ENCODE data around the gene ATF7IP. TPM values are rescaled to one million over a fixed set of nuclear protein-coding genes. Genes with fewer than 3 reads are reported as not detected.

The ATF7IP gene
- total RNA-seq, 4 donors from 2014 or later, result 53.7 to 70.3 (median 56.3) TPM

- TF ChIP-seq CTCF (IDR thresholded peaks at IDR 0.05; ENCODE audit: low read depth), result no peak
Observed at GRCh38 chr12:14366209-14367039, 942 bp downstream of the ATF7IP start.

GRCh38 chr12:14367040-14367661, 1.7 kb downstream of the ATF7IP start:
- TF ChIP-seq CTCF (IDR thresholded peaks at IDR 0.05; ENCODE audit: low read depth), result no peak

- TF ChIP-seq CTCF (IDR thresholded peaks at IDR 0.05; ENCODE audit: low read depth), result no peak
Observed at GRCh38 chr12:14369311-14369710, 3.8 kb downstream of the ATF7IP start.

- TF ChIP-seq CTCF (IDR thresholded peaks at IDR 0.05; ENCODE audit: low read depth), result no peak
Observed at GRCh38 chr12:14373217-14373616, 7.7 kb downstream of the ATF7IP start.

GRCh38 chr12:14379508-14379907, 14.0 kb downstream of the ATF7IP start:
- no peak for TF ChIP-seq CTCF (IDR thresholded peaks at IDR 0.05; ENCODE audit: low read depth)

- TF ChIP-seq CTCF (IDR thresholded peaks at IDR 0.05; ENCODE audit: low read depth), result no peak
Observed at GRCh38 chr12:14384783-14385638, 19.5 kb downstream of the ATF7IP start.
